Activated naive CD8-positive, alpha-beta T cell treated with anti-CD3 and anti-CD28 coated beads, Interleukin-2, amount 50 U/mL, for 24 hours (primary cell): ENCODE results near the gene MAMDC2.

Source experiments
- ATAC-seq: fragments of 150-1000 bp; cut with Tn5 transposase; one replicate; pipeline ENCODE4 v1.10.0; 2021
- DNase-seq: peaks from one replicate; pipeline ENCODE4 v3.0.0; 2021
- H3K27ac Mint-ChIP-seq: one replicate; pipeline ENCODE4 v1.8.0; 2021; ENCODE audit warnings: mild to moderate bottlenecking, mixed read lengths
- H3K27me3 Mint-ChIP-seq: one replicate; pipeline ENCODE4 v1.8.0; 2021; ENCODE audit warnings: mixed read lengths
- H3K36me3 Mint-ChIP-seq: one replicate; pipeline ENCODE4 v1.8.0; 2021; ENCODE audit warnings: low read depth, mixed read lengths
- H3K4me1 Mint-ChIP-seq: one replicate; pipeline ENCODE4 v1.8.0; 2021; ENCODE audit warnings: mixed read lengths
- H3K4me3 Mint-ChIP-seq: one replicate; pipeline ENCODE4 v1.8.0; 2021; ENCODE audit warnings: mild to moderate bottlenecking, moderate library complexity, mixed read lengths
- H3K9me3 Mint-ChIP-seq: one replicate; pipeline ENCODE4 v1.8.0; 2021; ENCODE audit warnings: mixed read lengths

Gene MAMDC2

DNA sequence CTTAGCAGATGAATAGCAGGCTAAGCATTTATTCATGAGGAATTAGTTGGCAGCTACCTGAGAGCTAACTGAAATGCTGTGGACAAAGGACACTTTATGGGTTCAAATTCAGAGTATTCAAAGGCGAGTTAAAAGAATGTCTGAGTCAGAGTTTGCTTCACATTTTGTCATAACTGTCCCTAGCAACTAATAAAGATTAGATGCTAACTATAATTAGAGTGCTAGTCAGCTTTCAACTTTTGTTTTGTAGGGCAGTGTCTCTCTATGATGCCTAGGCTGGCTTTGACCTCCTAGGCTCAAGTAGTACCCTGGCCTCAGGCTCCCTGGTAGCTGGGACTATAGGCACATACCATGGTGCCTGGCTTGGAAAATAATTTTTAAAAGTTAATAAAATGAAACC lies 219.8 kb downstream of the MAMDC2 start:
- Mint-ChIP-seq H3K27ac (peak overlapping the region; percentile 19), H3K9me3 (no peaks in the 10 kb centered on the region), H3K4me1 (peaks cover 50% of the 10 kb centered on the region), H3K36me3 (peaks cover 64% of the 10 kb centered on the region), H3K27me3 (no peaks in the 10 kb centered on the region), H3K4me3 (no peak overlapping the region)
- no peak for DNase-seq
- ATAC-seq, result no peak
